Kidney (tissue), 14 donors: ENCODE measurements around the gene ME2. TPM values are rescaled to one million over a fixed set of nuclear protein-coding genes. Genes with fewer than 3 reads are reported as not detected.

Experiments used
- DNase-seq, 5 donors: peaks; one replicate each; pipeline ENCODE4 v3.0.0-alpha.2; 2013 to 2020
- FAIRE-seq: peaks from 2 replicates; lab custom pipeline; 2012; peaks lifted over from hg19 to GRCh38; lab: Jason Lieb, UNC
- H3K27ac ChIP-seq, 2 donors: one replicate each; pipeline ENCODE4 v1.7.0; 2013; ENCODE audit warnings: low read depth in 2 of 2, low read length in 2 of 2, inconsistent platforms in 1 of 2
- H3K27me3 ChIP-seq: one replicate; pipeline ENCODE4 v1.7.1; 2013; ENCODE audit warnings: low read length, inconsistent platforms; ENCODE audit not compliant: control insufficient read depth, insufficient read depth
- H3K36me3 ChIP-seq, 3 donors: one replicate each; pipeline versions ENCODE4 v1.7.0 to v1.7.1; 2013; ENCODE audit warnings: low read length in 3 of 3, control low read depth in 1 of 3, inconsistent platforms in 1 of 3; ENCODE audit not compliant: insufficient read depth in 3 of 3, control insufficient read depth in 2 of 3
- H3K4me1 ChIP-seq, 3 donors: one replicate each; pipeline versions ENCODE4 v1.7.0 to v1.7.1; 2013; ENCODE audit warnings: low read length in 3 of 3, inconsistent platforms in 1 of 3, low read depth in 1 of 3; ENCODE audit not compliant: control insufficient read depth in 2 of 3, insufficient read depth in 2 of 3
- H3K4me3 ChIP-seq, 3 donors: one replicate each; pipeline versions ENCODE4 v1.7.0 to v1.8.1; 2013; ENCODE audit warnings: low read length in 3 of 3, control low read depth in 1 of 3, inconsistent platforms in 1 of 3
- H3K9ac ChIP-seq, 3 donors: one replicate each; pipeline versions ENCODE4 v1.7.0 to v1.7.1; 2013; ENCODE audit warnings: low read length in 3 of 3, control low read depth in 1 of 3, inconsistent platforms in 1 of 3
- H3K9me3 ChIP-seq, 3 donors: one replicate each; pipeline versions ENCODE4 v1.7.0 to v1.7.1; 2013; ENCODE audit warnings: low read length in 3 of 3, control low read depth in 1 of 3, inconsistent platforms in 1 of 3; ENCODE audit not compliant: control insufficient read depth in 2 of 3, insufficient read depth in 1 of 3
- CTCF ChIP-seq: IDR thresholded peaks from 3 replicates; pipeline ENCODE4 v1.5.1; 2012; ENCODE audit warnings: mild to moderate bottlenecking, moderate library complexity, borderline replicate concordance; ENCODE audit not compliant: insufficient read depth; ENCODE audit errors: extremely low read depth
- intact Hi-C: fragments of 100-400 bp; cut with DNase I; formaldehyde crosslinking; loops from one replicate; pipeline ENCODE4 v1.11.1; 2022
- polyA plus RNA-seq: library from polyadenylated mRNA; stranded (reverse); fragments of 350-450 nt; fragmentation: Illumina TruSeq; extraction: RNeasy Lipid Tissue Mini Kit (QIAGEN cat#74804); gene quantifications from one replicate; pipeline ENCODE4 v1.2.3, GENCODE V29; 2014; ENCODE audit warnings: low read depth, low replicate concordance; ENCODE audit not compliant: insufficient read depth
- total RNA-seq: library from RNA; stranded (reverse); fragmentation: NEBNext Ultra II Directional; extraction: Animal tissue kit (Norgen Biotek cat#: 25700); gene quantifications from one replicate; pipeline ENCODE4 v1.2.1, GENCODE V29; 2021
- donor health status: control.
- donor health status: control.
- donor health status: control.
- donor health status: control.
- donor health status: control.
- donor health status: DM: yes; HTN: yes; CAD: no.
- donor health status: Normal renal cell carcinoma (clear cell type).

The ME2 gene
- total and polyA plus RNA-seq, 2 donors from 2014 or later, result 20.5 to 32.8 TPM

DNA sequence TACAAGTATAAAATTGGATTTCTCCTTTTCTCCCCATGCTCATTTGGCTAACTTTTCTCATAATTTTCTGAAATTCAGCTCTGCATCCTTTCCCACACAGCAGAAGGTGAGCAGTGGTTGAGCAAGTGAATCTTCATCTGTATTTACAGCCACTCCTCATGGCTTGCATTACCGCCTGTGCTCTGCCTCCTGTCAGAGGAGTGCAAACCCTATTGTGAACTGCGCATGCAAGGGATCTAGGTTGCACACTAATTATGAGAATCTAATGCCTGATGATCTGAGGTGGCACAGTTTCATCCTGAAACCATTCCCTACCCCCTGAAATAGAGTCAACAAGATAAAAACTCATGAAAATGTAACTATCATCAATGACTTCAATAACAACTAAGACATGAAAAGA lies 20.0 kb downstream of the ME2 start:
- DNase-seq (no peak), FAIRE-seq (no peak)
- Histone ChIP-seq H3K9ac (no peak overlapping the region), H3K36me3 (peaks cover 0 to 7% (median 0%) of the 10 kb centered on the region in 3 donors), H3K9me3 (no peaks in the 10 kb centered on the region), H3K27ac (no peak overlapping the region), H3K27me3 (no peaks in the 10 kb centered on the region), H3K4me1 (no peaks in the 10 kb centered on the region), H3K4me3 (no peak overlapping the region)
- intact Hi-C loops, result no loop called here
- TF ChIP-seq CTCF, result no peak

DNA sequence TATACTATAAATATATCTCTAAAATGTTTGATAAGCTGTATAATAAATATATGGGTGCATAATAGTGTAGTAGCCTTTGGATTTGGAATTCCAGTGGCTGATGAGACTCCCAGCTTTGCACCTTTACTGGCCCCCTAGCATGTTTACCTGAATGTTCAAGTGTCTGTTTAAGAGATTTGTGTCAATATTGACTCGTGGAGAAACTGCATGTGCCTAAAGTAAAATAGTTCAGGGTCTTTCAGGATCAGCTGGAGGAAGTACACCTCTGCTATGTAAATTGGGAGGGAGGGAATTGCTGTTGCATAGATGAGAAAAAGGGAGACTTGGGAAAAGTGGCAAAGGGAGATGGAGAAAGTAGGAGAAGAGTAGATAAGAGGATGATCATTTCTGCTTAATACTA lies 23.9 kb downstream of the ME2 start:
- Histone ChIP-seq H3K4me1 (no peaks in the 10 kb centered on the region), H3K4me3 (no peak overlapping the region), H3K9ac (no peak overlapping the region), H3K9me3 (peaks cover 0 to 11% (median 0%) of the 10 kb centered on the region in 3 donors), H3K36me3 (peaks cover 0 to 4% (median 0%) of the 10 kb centered on the region in 3 donors), H3K27ac (no peak overlapping the region), H3K27me3 (no peaks in the 10 kb centered on the region)
- DNase-seq, result no peak
- FAIRE-seq, result no peak
- no peak for TF ChIP-seq CTCF
- intact Hi-C loops, result no loop called here

GRCh38 chr18:50906843-50907242 lies 27.9 kb downstream of the ME2 start:
- intact Hi-C loops, result no loop called here
- H3K9ac ChIP-seq, result no peak overlapping the region
- no peak for FAIRE-seq
- H3K9me3 ChIP-seq, result peaks cover 0 to 11% (median 0%) of the 10 kb centered on the region in 3 donors
- H3K4me3 ChIP-seq, result no peak overlapping the region
- H3K27me3 ChIP-seq, result no peaks in the 10 kb centered on the region
- H3K27ac ChIP-seq, result no peak overlapping the region
- no peak for TF ChIP-seq CTCF
- H3K36me3 ChIP-seq, result peaks cover 2 to 4% (median 3%) of the 10 kb centered on the region in 3 donors
- H3K4me1 ChIP-seq, result no peaks in the 10 kb centered on the region
- DNase-seq, result no peak

DNA sequence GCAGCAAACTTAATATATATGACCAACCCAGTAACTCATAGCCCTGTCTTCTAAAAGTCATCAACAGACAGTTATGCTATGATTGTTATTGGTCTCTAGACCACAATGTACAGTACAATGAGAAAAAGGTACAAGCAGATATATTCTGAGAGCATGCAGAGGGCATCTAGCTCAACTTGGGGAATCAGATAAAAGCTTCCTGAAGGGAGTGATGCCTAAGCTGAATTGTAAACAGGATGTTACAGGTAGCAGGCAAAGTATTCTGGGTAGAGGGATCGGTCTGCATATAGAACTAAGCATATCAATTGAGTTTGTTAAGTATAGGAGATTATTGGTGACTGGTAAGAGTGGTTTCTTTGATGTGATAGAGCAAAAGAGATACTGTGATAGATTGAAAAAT lies 30.3 kb downstream of the ME2 start:
- no peak for TF ChIP-seq CTCF
- H3K9me3 ChIP-seq, result peaks cover 0 to 11% (median 0%) of the 10 kb centered on the region in 3 donors
- FAIRE-seq (no peak), DNase-seq (no peak)
- H3K27ac ChIP-seq, result no peak overlapping the region
- H3K9ac ChIP-seq, result no peak overlapping the region
- intact Hi-C loops, result no loop called here
- H3K36me3 ChIP-seq, result peaks cover 2 to 8% (median 3%) of the 10 kb centered on the region in 3 donors
- no peaks in the 10 kb centered on the region for H3K27me3 ChIP-seq
- no peak overlapping the region for H3K4me3 ChIP-seq
- H3K4me1 ChIP-seq, result no peaks in the 10 kb centered on the region
